HPDE6-E6E7 (cell line): ENCODE data around the gene ANKRD62.
A peak's percentile ranks its signal among the peaks of the same experiment; 100 is the strongest.
"Not testable (repeated sequence)": the region's sequence is repeated elsewhere in the genome, so short reads cannot be mapped to it uniquely, and the experiment has no call there.

Experiments
- DNase-seq: peaks from one replicate; pipeline ENCODE4 v3.0.0; 2011; ENCODE audit warnings: missing footprints; ENCODE audit errors: extremely low spot score

The ANKRD62 gene

GRCh38 chr18:12092398-12093229 lies 1.0 kb upstream of the ANKRD62 start:
- no peak for DNase-seq

GRCh38 chr18:12098374-12098773 lies 4.7 kb downstream of the ANKRD62 start:
- no peak for DNase-seq

DNA sequence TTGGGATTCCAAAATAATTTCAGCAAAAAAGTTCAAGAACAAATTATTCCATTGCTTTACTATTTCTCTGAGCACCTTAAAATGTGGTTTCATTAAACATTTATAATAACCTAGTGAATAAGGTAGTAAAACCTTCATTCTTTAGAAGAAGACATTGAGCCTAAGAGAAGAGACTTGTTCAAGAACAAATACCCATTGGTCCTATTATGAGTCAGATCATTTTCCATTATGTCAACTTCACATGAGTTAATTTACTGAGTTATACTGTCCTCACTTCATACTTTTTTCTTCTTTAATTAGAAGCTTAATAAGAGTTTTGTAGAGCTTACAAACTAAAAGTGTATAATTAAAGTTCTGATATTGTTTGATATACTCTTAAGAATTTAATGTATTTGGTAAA lies 5.5 kb downstream of the ANKRD62 start:
- DNase-seq: no peak

GRCh38 chr18:12101266-12101665 lies 7.6 kb downstream of the ANKRD62 start:
- no peak for DNase-seq

DNA sequence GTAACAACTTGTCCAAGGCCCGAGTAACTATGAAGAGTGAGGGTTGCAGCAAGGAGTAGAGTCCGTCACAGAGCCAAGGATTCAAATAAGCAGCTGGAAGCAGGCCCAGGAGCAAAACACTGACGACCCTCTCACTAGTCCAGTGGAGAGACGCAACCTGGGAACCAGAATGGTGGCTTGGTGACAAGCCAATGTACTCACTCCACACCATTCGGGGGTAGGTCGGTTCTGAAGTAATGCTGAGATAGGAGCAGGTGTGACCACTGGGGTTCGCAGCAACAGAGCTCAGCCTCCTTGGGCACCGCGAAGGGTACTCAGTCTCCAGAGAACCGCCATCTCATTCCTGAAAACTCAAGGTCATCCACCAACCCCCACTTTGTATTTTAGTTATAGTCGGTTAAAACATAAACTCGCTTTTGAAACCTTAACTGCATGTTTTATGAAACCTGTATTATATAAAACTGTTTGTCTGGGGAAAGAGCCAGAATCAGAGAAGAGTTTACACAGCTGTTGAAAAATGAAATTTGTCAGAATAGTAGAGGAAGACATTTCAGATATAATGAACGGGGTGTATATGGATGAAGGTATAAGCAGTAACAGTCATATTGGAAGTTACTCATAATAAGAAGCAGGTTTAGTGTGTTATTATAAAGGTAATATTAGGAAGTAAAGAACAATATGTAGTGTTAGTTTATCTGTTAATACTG lies 8.6 kb downstream of the ANKRD62 start:
- DNase-seq: no peak

- DNase-seq: no peak
Observed at GRCh38 chr18:12106471-12106870, 12.8 kb downstream of the ANKRD62 start.

GRCh38 chr18:12109836-12110235 lies 16.2 kb downstream of the ANKRD62 start:
- no peak for DNase-seq

GRCh38 chr18:12113999-12114646 lies 20.5 kb downstream of the ANKRD62 start:
- no peak for DNase-seq

DNA sequence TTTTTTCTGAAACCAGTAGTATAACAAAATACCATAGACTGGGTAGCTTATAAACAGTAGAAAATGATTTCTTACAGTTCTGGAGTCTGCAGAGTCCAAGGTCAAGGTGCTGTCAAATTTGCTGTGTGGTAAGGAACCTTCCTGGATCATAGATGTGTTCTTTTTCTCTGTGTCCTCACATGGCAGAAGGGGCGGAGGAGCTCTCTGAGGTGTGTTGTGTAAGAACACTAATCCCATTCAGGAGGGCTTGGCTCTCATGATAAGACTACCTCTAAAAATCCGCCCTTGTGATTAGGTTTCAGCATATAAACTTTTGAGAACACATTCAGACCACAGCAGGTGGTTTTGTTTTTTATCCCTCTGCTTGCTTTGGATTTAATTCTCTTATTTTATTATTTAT lies 25.7 kb downstream of the ANKRD62 start:
- no peak for DNase-seq

DNA sequence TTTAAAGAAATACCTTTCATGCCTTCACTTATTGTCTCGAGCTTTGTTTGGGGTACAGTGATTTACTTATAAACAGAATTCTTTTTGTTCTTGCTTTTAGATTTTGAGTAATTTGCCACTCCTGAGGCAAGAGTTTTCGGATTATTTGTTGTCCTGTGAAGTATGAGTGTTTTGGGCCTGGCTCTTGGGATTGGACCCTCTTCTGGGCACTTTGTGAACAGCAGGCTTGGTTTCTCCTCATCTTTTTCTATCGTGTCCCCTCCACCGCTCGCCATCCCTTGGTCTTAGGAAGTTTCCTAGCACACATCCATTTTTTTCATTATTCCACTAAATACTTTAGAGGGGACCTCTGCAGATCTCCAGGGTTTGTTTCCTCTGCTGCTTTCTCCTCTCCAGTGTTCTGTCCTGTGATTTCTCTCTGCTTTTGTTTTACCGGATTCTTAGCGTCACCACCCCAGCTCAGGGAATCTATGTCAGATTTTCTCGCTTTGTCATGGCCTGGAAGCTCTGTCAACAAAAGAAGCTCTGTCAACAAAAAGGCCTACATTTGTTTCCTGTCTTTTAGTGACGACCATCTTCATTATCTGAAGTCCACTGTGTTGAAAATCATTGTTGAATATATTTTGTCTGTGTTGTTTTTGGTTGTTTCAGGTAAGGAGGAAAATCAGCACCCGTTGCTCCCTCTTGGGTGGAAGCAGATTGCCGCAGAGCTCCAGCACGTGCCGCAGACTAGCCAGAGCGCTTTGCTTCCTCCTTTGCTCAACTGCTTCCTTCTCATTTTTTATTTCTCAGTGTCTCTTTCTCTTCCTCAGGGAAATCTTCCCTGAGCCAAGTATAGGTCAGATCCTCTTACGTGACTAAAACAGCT lies 27.8 kb downstream of the ANKRD62 start:
- no peak for DNase-seq

DNA sequence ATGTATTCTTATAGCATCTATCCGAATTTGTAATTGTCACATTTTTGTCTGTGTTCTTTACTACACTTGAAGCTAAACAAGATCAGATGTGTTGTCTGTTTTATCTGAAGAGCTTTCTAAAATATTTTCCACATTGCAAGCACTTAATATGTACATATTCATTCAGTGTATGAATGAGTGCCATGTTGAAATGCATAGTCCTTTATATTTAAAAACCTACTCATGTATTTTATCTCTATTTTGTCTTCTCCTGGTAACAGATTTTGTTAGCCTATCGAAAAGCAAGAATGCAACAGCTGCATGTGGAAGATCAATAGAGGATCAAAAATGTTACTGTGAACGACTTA lies 28.4 kb downstream of the ANKRD62 start:
- DNase-seq: not testable (repeated sequence)

DNA sequence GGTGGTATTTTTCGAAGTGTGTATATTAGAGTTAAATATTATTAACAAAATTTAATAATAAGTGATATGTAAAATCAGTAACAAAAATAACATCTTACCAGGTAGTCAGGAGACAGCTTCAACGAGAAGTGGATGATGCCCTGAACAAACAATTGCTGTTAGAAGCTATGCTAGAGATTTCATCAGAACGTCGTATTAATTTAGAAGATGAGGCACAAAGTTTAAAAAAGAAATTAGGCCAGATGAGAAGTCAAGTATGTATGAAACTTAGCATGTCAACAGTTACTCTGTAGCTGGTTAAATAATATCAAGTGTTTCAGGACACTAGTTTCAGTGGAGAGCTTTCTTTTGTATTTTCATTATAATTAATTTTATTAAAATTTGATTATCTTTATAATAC lies 34.0 kb downstream of the ANKRD62 start:
- DNase-seq: not testable (repeated sequence)

- DNase-seq: not testable (repeated sequence)
Observed at GRCh38 chr18:12138831-12139230, 45.2 kb downstream of the ANKRD62 start.

GRCh38 chr18:12140866-12141265 lies 47.2 kb downstream of the ANKRD62 start:
- DNase-seq: not testable (repeated sequence)

- not testable (repeated sequence) for DNase-seq
Observed at GRCh38 chr18:12141778-12142177, 48.1 kb downstream of the ANKRD62 start.

DNA sequence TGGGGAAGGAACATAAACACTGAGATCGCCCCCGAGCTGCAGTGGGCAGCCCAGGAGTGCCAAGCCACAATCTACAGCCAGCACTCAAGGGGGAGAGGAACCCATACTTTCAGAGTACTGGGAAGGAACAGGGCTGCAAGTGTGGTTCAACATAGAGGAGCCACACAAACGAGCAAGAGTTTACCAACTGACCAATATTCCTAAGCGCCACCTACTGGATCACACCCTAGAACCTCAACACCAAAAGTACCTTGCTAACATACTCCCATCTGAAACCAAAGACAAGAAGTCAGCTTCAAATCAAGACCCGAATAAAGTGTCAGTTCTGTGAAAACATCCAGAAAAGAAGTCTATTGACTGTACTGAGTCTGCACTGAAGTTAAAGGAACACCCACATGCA lies 55.8 kb downstream of the ANKRD62 start:
- DNase-seq: not testable (repeated sequence)

DNA sequence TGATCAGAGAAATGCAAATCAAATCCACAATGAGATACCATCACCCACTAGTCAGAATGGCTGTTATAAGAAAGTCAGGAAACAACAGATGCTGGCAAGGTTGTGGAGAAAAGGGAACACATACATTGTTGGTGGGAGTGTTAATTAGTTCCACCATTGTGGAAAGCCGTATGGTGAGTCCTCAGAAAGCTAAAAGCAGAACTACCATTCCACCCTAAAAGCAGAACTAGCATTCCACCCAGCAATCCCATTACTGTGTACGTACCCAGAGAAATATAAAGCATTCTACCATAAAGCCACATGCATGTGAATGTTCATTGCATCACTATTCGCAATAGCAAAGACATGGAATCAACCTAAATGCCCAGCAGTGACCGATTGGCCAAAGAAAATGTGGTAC lies 60.7 kb downstream of the ANKRD62 start:
- DNase-seq: no peak

DNA sequence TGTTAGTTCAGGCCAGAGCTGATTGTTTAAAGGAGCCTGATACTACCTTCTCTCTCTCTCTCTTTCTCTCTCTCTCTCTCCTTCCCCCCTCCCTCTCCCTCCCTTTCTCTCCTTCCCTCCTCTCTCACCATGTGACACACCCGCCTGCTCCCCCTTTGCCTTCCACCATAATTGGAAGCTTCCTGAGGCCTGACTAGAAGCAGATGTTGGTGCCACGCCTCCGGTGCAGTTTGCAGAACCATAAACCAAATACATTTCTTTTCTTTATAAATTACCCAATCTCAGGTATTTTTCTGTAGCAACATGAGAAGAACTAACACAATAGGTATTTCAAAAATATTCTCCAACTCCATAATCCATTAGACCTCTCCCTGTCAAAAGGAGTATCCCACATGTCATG lies 62.4 kb downstream of the ANKRD62 start:
- DNase-seq: no peak

DNA sequence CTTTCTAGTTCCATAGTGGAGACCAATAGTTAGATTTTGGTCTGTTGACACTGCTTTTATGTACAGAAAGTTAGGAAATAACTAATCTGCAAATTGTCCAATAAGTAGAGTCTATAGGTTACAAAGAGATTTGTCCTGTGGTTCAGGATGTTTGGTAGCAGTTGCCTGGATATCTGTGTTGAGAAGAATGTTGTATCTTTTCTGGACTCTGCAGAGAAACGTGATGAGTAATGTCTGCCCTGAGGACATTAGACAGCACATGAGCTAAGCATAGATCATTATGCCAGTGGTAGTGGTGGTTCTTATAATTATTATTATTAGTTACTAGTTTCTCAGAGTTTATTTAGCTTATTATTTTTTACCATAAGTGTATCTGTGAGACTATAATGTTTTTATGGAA lies 65.8 kb downstream of the ANKRD62 start:
- DNase-seq: peak; percentile 78

GRCh38 chr18:12162786-12163185 lies 69.1 kb downstream of the ANKRD62 start:
- DNase-seq: no peak

DNA sequence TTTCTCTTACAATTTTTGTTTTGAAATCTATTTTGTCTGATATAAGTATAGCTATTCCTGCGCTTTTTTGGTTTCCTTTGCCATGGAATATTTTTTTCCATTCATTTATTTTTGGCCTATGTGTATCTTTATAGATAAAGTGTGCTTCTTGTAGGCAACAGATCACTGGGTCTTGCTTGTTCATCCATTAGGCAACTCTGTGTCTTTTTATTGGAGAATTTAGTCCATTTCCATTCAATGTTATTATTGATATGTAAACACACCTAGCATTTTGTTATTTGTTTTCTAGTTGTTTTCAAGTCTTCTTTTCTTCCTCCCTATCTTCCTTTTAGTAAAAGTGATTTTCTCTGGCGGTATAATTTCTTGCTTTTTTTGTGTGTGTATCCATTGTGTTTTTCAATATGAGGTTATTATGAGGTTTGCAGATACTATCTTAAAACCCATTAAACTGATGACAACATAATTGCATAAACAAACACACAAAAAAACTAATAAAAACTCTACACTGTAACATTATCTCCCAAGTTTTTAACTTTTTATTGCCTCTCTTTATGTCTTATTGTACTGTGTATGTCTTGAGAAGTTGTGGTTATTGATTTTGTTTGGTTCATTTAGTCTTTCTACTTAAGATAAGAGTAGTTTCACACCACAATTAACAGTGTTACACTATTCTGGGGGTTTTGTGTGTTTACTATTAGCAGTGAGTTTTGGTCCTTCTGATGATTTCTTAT lies 71.6 kb downstream of the ANKRD62 start:
- DNase-seq: no peak
